Measurements from ENCODE around the gene CEACAM7. TPM values are rescaled to one million over a fixed set of nuclear protein-coding genes. Genes with fewer than 3 reads are reported as not detected.

Gene CEACAM7
- total RNA-seq, 1 donor from 2014 or later = 3.4 TPM

DNA sequence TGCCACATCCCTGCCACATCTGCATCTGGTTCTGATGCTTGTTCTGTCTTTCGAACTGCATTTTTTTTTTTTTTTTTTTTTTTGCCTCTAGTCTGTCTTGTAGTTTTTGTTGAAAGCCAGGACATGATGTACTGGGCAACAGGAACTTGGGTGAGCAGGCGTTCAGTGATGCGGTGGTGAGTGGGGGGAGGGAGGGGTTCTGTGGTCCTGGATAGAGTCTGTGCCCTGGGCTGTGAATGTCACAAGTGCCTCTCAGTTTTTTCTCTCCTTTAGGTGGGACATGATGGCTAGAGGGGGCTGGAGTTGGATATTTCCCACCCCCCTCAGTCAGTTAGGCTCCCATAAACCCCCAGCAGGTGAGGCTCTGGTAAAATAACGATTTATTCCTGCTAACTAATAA, 64.7 kb downstream of the CEACAM7 start:
- Histone ChIP-seq H3K4me3 (no peak overlapping the region), H3K36me3 (no peaks in the 10 kb centered on the region), H3K4me1 (no peaks in the 10 kb centered on the region), H3K27ac (no peak overlapping the region), H3K9me3 (no peaks in the 10 kb centered on the region), H3K27me3 (no peaks in the 10 kb centered on the region)
- DNase-seq (ENCODE audit: extremely low spot score in 2 of 2) = peak in 1 of 2 donors; percentile 6
- intact Hi-C loops (cut with DNase I) = no loop called here
- TF ChIP-seq POLR2A (IDR thresholded peaks at IDR 0.05) = no peak
- TF ChIP-seq POLR2AphosphoS5 (IDR thresholded peaks at IDR 0.05; ENCODE audit: insufficient read depth in 1 of 2, low read depth in 1 of 2) = no peak
- TF ChIP-seq, protein P1, sequence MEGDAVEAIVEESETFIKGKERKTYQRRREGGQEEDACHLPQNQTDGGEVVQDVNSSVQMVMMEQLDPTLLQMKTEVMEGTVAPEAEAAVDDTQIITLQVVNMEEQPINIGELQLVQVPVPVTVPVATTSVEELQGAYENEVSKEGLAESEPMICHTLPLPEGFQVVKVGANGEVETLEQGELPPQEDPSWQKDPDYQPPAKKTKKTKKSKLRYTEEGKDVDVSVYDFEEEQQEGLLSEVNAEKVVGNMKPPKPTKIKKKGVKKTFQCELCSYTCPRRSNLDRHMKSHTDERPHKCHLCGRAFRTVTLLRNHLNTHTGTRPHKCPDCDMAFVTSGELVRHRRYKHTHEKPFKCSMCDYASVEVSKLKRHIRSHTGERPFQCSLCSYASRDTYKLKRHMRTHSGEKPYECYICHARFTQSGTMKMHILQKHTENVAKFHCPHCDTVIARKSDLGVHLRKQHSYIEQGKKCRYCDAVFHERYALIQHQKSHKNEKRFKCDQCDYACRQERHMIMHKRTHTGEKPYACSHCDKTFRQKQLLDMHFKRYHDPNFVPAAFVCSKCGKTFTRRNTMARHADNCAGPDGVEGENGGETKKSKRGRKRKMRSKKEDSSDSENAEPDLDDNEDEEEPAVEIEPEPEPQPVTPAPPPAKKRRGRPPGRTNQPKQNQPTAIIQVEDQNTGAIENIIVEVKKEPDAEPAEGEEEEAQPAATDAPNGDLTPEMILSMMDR (IDR thresholded peaks at IDR 0.05) = no peak

Small RNAs within 50 kb of the gene (small RNA-seq; reads per million reads assigned to genes)
- gene AC243960.4 = not detected

Other genes starting within 250 kb of the CEACAM7 start
- gene DMAC2, start 248.4 kb downstream of the CEACAM7 start, total RNA-seq = 39.8 TPM
- not detected for gene ERICH4, start 245.1 kb downstream of the CEACAM7 start, total RNA-seq
- gene CEACAM21, start 112.1 kb downstream of the CEACAM7 start, total RNA-seq = not detected
- gene CEACAM4, start 61.2 kb downstream of the CEACAM7 start, total RNA-seq = not detected
- gene CEACAM5, start 20.4 kb upstream of the CEACAM7 start, total RNA-seq = 52.1 TPM
- gene CEACAM6, start 67.3 kb upstream of the CEACAM7 start, total RNA-seq = 6.9 TPM
- not detected for gene CEACAM3, start 108.3 kb upstream of the CEACAM7 start, total RNA-seq
- gene LYPD4, start 156.4 kb upstream of the CEACAM7 start, total RNA-seq = not detected
- gene DMRTC2, start 156.8 kb upstream of the CEACAM7 start, total RNA-seq = not detected
- gene RPS19, start 172.0 kb upstream of the CEACAM7 start, total RNA-seq = 1,554 TPM
- not detected for gene CD79A, start 189.0 kb upstream of the CEACAM7 start, total RNA-seq
- gene ARHGEF1, start 194.9 kb upstream of the CEACAM7 start, total RNA-seq = 114 TPM
- 0.49 TPM for gene ERFL, start 240.2 kb upstream of the CEACAM7 start, total RNA-seq

Measured in vagina (tissue), 2 donors.